SK-N-DZ (cell line): ENCODE data around the gene CNTN6.
"Not testable (repeated sequence)": the region's sequence is repeated elsewhere in the genome, so short reads cannot be mapped to it uniquely, and the experiment has no call there.

Source experiments
- DNase-seq: peaks from one replicate; pipeline ENCODE4 v3.0.0-alpha.2; 2015; ENCODE audit warnings: low spot score

The CNTN6 gene

GRCh38 chr3:1275495-1275894, 182.7 kb downstream of the CNTN6 start:
- peak; percentile 45 for DNase-seq

DNA sequence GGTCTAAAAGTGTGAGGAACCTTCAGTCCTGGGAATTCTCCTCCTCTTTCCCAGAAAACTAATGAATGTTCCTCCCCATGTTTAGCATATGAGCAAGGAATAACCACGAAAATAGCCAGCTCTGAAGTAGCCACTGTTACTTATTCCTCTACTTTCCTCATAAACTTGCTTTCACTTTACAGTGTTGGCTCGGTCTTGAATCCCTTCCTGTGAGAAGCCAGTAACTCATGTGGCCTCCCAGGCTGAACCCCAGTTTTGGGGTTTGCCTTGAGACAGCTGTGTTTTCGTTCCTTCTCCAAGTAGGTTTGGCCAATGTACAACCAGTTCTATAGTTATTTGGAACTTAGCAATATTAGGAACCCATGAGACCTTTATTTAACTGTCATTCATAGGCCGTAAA, 195.0 kb downstream of the CNTN6 start:
- DNase-seq = no peak

- DNase-seq = no peak
Observed at GRCh38 chr3:1288805-1289494, 196.1 kb downstream of the CNTN6 start.

DNA sequence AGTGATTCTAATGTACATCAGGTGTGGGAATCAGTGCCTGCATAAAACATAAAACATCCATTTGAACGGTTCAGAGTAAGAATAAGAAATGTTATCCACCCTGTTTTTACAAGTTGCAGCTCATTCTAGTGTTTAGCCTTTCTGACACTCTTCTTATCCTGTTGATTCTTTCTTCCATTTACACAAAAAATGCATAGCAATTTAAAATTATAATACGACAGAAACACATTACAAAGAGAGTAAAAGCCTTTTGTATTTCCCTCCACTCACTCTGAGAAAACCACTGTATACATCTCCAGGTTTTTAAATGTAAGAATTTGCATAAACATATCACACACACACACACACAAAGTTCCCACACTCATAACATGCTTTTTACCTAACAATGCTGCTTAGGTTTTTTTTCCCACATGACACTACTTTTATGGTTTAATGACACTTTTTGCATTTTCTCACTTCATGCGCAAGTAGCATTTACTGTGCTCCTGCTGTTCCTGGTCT, 199.8 kb downstream of the CNTN6 start:
- no peak for DNase-seq

DNA sequence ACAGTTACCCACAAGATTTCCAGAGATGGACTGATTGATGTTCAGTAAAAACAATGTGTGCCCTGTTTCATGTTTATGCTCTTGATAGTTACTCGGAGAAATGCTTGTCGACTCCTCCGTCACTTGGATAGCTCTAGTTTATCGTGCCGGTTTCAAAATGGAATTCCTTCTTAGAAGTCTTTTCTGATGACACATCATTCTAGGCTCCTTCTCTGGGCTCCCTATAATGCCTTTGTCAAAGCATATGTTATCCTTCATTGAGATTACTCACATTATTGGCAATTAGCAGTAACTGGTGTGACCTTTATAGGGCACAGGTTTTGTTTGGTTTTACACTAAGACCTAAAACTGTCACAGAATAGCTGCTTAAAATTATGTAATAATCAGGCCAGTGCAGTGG, 201.8 kb downstream of the CNTN6 start:
- DNase-seq = no peak

DNA sequence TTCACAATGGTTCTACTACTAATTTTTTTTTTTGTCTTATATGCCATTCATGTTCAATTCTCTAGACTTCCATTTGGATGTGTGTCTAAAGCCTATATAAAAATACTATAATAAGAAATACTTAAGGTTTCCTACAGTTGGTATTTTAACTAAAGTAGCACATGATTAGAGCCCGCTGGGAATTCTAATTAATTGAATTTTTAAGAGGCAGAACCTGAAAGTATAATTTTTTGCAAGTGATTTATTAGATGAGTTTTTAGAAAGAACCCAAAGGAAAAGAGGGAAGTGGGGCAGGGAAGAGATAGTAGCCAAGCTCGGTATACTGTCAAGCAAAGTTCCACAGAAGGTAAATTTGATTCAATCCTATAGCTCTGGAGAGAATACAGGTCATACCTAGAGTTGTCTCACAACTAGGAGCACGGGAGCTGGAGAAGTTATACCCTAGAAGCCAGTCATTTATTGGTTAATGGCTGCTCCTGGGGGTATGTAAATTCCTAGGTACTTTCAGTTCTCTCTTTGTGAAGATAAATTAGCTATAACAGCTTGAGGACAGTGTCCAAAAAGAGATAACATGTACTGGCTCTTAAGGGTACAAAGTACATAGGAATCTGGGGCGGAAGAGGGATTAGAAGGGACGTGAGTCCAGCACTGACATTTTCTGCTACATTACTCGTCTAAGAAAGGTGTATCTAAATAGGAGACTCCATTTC, 225.6 kb downstream of the CNTN6 start:
- DNase-seq = no peak

GRCh38 chr3:1326546-1326945, 233.7 kb downstream of the CNTN6 start:
- no peak for DNase-seq

DNA sequence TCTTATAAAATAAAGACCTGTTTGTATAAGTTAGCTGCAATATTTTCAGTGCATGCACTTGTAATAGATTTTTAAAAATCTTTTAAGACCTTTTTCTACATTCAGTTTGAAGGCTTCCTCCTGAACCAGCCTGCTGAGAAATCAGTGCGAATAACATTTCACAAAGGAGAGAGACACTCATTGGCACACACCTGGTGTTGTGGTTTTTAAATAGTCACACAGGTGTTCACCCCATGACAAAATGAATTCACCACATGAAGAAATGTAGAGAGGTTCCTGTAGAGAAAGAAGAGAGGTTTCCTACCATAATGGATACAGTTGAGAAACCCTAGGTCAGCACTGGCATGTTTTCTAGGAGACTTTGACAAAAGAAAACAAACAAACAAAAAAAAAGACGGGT, 237.3 kb downstream of the CNTN6 start:
- no peak for DNase-seq

DNA sequence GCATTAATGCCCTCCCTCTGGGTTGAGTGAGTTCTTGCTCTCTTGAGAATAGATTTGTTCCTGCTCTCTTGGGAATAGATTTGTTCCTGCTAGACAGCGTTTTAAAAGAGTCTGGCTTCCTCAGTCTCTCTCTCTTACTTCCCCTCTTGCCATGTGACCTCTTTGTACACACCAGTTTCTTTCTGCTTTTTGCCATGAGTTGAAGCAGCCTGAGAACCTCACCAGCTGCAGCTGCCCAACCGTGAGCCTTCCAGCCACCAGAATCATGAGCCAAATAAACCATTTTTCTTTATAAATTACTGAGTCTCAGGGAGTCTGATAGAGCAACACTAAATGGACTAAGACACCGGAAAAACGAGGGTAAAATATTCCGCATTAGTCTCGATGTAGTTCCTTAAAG, 253.6 kb downstream of the CNTN6 start:
- no peak for DNase-seq

DNA sequence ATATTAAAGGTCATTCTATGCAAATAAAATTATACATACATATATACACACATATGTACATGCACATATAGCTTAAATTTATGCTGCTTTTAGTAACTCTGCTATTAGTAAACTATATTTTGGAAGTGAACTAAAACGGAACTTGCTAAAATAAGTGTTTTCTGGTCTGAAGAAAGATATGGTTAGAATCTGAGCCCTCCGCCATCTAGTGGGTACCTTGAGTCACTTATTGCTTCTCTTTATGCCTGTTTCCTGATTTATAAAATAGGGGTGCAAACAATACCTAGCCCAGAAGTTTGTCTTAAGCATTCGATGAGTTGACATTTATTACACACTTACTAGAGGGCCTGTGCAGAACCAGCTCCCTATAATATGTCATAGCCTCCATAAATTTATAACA, 255.7 kb downstream of the CNTN6 start:
- no peak for DNase-seq

DNA sequence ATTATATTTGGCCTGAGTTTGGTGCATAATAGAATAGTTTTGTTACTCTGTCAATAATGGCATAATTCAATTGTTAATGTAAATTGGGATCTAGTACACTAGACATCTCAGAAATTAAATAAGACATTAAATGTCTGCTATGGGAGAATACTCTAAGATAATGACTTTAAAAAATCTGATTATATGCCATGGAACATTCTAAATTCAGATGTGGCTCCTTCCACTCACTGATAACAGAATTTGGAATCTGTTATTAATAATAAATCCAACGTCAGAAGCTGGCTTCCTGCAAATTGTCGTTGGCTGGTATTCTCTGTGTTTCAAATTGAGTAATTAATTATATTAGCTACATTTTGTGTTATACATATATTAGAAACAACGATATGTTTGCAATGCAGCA, 258.1 kb downstream of the CNTN6 start:
- no peak for DNase-seq

DNA sequence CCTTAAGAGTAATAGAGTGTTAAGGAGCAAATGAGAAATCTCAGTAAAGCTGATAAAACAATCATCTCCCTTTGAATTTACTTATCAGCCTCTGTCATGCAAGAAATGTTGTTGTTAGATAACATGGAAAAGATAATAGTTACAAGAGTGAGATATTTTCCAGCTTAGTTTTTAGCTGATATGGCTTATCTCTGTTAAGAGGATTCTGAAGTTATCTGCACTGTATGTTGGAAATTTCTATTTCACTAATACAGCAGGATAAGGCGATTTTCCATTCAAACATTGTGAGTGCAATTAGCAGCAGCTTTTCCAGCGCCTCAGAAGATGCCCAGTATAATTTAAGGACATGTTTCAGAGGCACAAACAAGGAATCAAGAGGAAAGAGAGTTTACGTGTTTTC, 262.9 kb downstream of the CNTN6 start:
- no peak for DNase-seq

DNA sequence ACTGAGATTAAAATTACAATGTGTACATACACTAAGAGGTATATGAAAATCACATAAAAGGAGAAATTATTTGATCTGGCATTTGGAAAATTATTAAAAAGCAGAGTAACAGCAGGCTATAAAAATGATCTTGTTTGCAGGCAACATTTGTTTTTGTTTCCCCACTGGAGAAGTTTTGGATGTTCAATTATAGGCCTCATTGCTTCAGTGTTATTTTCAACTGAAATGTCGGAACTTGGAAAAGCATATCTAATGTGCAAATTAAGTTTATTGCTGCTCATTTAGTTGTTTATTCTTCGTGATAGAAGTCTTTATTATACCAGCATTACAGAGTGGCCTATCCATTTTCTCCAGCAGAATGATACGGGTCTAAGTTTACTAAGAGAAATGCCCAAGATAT, 263.3 kb downstream of the CNTN6 start:
- no peak for DNase-seq

- DNase-seq = no peak
Observed at GRCh38 chr3:1365528-1365927, 272.7 kb downstream of the CNTN6 start.

DNA sequence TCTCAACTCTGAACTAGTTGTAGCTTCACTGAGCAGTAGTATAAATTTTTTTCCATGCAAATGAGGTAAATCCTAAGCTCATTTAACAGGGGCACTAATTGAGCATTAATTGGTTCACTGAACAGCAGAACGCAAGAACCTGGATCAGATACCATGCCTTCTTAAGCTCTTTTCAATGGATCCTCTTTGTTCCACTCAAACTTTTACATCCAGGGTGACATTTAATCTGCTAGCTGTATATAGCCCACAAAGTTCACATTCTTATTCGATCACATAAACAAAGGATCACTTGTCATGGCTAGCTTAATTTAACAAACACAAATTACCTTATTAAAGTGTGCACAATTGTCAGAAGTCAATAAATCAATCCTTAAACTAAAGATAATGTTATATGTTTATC, 281.6 kb downstream of the CNTN6 start:
- DNase-seq = no peak

GRCh38 chr3:1375145-1375544, 282.3 kb downstream of the CNTN6 start:
- DNase-seq = no peak

GRCh38 chr3:1380926-1381646, 288.3 kb downstream of the CNTN6 start:
- DNase-seq = no peak

- no peak for DNase-seq
Observed at GRCh38 chr3:1381647-1382036, 288.8 kb downstream of the CNTN6 start.

GRCh38 chr3:1387396-1387905, 294.6 kb downstream of the CNTN6 start:
- DNase-seq = not testable (repeated sequence)

DNA sequence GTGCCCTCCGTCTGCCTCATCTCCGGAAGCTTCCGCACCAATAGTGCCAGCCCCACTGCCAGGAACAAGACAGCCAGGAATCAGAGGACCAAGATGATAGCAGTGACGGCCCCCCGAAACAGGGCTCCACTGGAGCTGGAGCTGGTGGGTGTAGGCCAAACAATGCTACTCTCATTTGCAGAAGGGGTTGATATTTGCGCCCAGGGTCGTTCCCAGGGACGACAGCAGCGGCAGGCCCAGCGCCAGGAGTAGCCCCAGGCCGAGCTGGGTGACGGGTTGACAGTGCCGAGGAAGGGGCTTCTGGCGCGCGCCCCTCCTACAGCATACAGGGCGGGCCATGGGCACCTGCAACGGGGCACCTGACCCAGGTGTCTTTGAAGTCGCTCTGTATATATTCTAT, 301.4 kb downstream of the CNTN6 start:
- no peak for DNase-seq

GRCh38 chr3:1400571-1400970, 307.7 kb downstream of the CNTN6 start:
- no peak for DNase-seq

- DNase-seq = no peak
Observed at GRCh38 chr3:1404270-1404962, 311.6 kb downstream of the CNTN6 start.
